Measurements from ENCODE around the gene MS4A18.

DNA sequence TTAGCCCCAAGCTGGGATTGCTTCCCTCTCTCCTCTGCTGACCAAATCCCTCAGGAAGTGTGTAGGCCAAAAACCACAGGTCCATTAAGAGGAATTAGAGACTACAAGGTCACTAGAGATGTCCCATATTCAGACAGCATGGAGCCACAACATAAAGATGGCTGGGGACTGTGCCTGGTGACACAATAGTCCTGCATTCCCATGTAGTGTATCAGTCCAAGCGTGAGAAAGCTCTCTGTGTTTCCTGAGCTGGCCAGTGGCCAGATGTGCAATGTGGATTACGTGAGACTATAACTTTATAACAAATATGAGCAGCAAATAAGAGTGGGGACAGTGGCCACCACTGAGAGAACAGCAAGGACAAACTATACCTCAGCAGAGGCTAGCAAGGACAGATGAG, 53.1 kb downstream of the MS4A18 start:
- TF ChIP-seq CTCF (conservative IDR thresholded peaks at IDR 0.05), result no peak
- TF ChIP-seq ZFX (IDR thresholded peaks at IDR 0.05), result no peak
